ENCODE measurements around the gene SPATA31C2. TPM values are rescaled to one million over a fixed set of nuclear protein-coding genes. Genes with fewer than 3 reads are reported as not detected.

SPATA31C2 gene
- total RNA-seq, 4 donors from 2014 or later = not detected

DNA sequence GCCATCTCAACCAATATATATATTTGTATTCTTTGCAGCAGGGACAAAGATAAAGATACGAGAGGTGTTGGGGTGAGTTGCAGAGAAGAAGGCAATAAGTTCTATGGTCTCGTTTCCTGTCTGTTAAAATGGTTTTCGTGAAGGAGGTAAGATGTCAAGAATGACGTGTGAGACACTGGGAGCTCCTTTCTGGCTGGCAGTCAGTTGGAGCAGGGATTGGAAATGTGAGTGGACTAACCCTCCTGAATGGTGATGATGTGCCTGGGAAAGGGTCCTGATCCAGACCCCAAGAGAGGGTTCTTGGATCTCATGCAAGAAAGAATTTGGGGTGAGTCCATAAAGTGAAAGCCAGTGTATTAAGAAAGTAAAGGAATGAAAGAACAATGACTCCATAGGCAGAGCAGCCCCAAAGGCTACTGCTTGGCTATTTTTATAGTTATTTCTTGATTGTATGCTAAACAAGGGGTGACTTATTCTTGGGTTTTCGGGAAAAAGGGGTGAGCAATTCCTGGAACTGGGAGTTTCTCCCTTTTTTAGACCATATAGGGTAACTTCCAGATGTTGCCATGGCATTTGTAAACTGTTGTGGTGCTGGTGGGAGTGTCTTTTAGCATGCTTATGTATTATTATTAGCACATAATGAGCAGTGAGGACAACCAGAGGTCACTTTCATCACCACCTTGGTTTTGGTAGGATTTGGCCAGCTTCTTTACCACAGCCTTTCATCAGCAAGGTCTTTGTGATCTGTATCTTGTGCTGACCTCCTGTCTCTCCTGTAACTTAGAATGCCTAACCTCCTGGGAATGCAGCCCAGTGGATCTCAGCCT is 53.7 kb downstream of the SPATA31C2 start:
- no peak for TF ChIP-seq POLR2A (IDR thresholded peaks at IDR 0.05)
- no peak for TF ChIP-seq POLR2AphosphoS5 (IDR thresholded peaks at IDR 0.05)
- TF ChIP-seq EP300 (IDR thresholded peaks at IDR 0.05) = no peak
- TF ChIP-seq, protein P1, sequence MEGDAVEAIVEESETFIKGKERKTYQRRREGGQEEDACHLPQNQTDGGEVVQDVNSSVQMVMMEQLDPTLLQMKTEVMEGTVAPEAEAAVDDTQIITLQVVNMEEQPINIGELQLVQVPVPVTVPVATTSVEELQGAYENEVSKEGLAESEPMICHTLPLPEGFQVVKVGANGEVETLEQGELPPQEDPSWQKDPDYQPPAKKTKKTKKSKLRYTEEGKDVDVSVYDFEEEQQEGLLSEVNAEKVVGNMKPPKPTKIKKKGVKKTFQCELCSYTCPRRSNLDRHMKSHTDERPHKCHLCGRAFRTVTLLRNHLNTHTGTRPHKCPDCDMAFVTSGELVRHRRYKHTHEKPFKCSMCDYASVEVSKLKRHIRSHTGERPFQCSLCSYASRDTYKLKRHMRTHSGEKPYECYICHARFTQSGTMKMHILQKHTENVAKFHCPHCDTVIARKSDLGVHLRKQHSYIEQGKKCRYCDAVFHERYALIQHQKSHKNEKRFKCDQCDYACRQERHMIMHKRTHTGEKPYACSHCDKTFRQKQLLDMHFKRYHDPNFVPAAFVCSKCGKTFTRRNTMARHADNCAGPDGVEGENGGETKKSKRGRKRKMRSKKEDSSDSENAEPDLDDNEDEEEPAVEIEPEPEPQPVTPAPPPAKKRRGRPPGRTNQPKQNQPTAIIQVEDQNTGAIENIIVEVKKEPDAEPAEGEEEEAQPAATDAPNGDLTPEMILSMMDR (IDR thresholded peaks at IDR 0.05) = no peak
- Histone ChIP-seq H3K27me3 (no peaks in the 10 kb centered on the region), H3K9me3 (peaks cover 0 to 7% (median 0%) of the 10 kb centered on the region in 3 donors), H3K27ac (no peak overlapping the region), H3K4me1 (no peaks in the 10 kb centered on the region), H3K4me3 (no peak overlapping the region), H3K36me3 (no peaks in the 10 kb centered on the region)
- WGBS, 2 donors (ENCODE audit: low coverage in 1 of 2) = 76 to 100% methylated on average over 3 to 5 of the region's 5 CpGs
- no peak for ATAC-seq

Other genes with a start within 250 kb of the SPATA31C2 start
- gene SPATA31C1, start 220.5 kb downstream of the SPATA31C2 start, total RNA-seq = not detected
- 10 to 100 TPM in 2 of 4 donors, 1 to 10 TPM in 2; 7.2 to 11.9 (median 10.6) TPM for gene CDK20, start 163.9 kb downstream of the SPATA31C2 start, total RNA-seq
- gene SPIN1, start 250.0 kb upstream of the SPATA31C2 start, total RNA-seq = 100 to 1,000 TPM in 1 of 4 donors, 10 to 100 TPM in 3; 86.8 to 112 (median 99.5) TPM